Subcutaneous abdominal adipose tissue (tissue), 5 donors: Measurements from ENCODE around the gene PRIM2.
"Not testable (repeated sequence)": the region's sequence is repeated elsewhere in the genome, so short reads cannot be mapped to it uniquely, and the experiment has no call there.

ENCODE experiments used
- H3K27ac ChIP-seq: one replicate; pipeline ENCODE4 v1.7.0; 2013; ENCODE audit warnings: low read depth, mild to moderate bottlenecking, inconsistent platforms, low read length, moderate library complexity
- H3K27me3 ChIP-seq, 5 donors: one replicate each; pipeline ENCODE4 v1.7.0; 2013; ENCODE audit warnings: low read length in 5 of 5, inconsistent platforms in 1 of 5; ENCODE audit not compliant: control insufficient read depth in 5 of 5, insufficient read depth in 4 of 5
- H3K36me3 ChIP-seq, 5 donors: one replicate each; pipeline ENCODE4 v1.7.0; 2013; ENCODE audit warnings: low read length in 5 of 5; ENCODE audit not compliant: control insufficient read depth in 5 of 5, insufficient read depth in 5 of 5
- H3K4me1 ChIP-seq, 5 donors: one replicate each; pipeline ENCODE4 v1.7.0; 2013; ENCODE audit warnings: low read length in 5 of 5, mild to moderate bottlenecking in 3 of 5, moderate library complexity in 1 of 5; ENCODE audit not compliant: control insufficient read depth in 5 of 5, insufficient read depth in 5 of 5
- H3K4me3 ChIP-seq, 5 donors: one replicate each; pipeline ENCODE4 v1.7.0; 2013; ENCODE audit warnings: low read length in 5 of 5, low read depth in 1 of 5
- H3K9ac ChIP-seq, 5 donors: one replicate each; pipeline ENCODE4 v1.7.0; 2013; ENCODE audit warnings: low read length in 5 of 5, mild to moderate bottlenecking in 4 of 5, moderate library complexity in 3 of 5
- H3K9me3 ChIP-seq, 5 donors: one replicate each; pipeline ENCODE4 v1.7.0; 2013; ENCODE audit warnings: low read length in 5 of 5; ENCODE audit not compliant: control insufficient read depth in 5 of 5
- donor health status: healthy.
- donor health status: healthy.
- donor health status: healthy.
- donor health status: healthy.
- donor health status: healthy.

The PRIM2 gene

GRCh38 chr6:57482471-57482870 lies 165.0 kb downstream of the PRIM2 start:
- H3K27me3 ChIP-seq, H3K27ac ChIP-seq, H3K4me1 ChIP-seq, H3K9ac ChIP-seq, H3K4me3 ChIP-seq, H3K9me3 ChIP-seq, H3K36me3 ChIP-seq: not testable (repeated sequence)

- not testable (repeated sequence) for H3K9ac ChIP-seq, H3K27ac ChIP-seq, H3K4me3 ChIP-seq, H3K36me3 ChIP-seq, H3K4me1 ChIP-seq, H3K9me3 ChIP-seq, H3K27me3 ChIP-seq
Observed at GRCh38 chr6:57486494-57487081, 169.2 kb downstream of the PRIM2 start.

GRCh38 chr6:57488551-57488950 lies 171.1 kb downstream of the PRIM2 start:
- H3K36me3 ChIP-seq, H3K27me3 ChIP-seq, H3K9me3 ChIP-seq, H3K27ac ChIP-seq, H3K4me3 ChIP-seq, H3K4me1 ChIP-seq, H3K9ac ChIP-seq: not testable (repeated sequence)

DNA sequence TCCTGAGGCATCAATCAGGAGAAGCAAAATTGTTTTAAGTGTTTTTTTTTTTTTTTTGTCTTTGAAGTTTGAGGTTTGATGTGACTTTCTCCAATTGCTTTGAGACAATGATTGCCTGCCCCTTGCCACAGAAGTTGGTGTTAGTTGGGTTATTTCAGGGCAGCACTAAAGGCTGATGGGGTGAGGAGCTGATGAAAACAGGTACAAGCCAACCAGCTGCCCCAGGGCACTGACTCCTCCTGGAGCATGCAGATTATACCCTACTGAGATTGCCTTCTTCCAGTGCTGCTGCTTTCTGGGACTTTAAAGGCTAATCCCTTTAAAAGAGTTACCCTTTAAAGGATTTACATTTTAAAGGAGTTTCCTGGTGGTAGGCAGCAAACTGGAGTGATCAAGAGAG lies 172.5 kb downstream of the PRIM2 start:
- H3K36me3 ChIP-seq, H3K27me3 ChIP-seq, H3K9ac ChIP-seq, H3K4me1 ChIP-seq, H3K27ac ChIP-seq, H3K4me3 ChIP-seq, H3K9me3 ChIP-seq: not testable (repeated sequence)

- not testable (repeated sequence) for H3K9me3 ChIP-seq, H3K9ac ChIP-seq, H3K4me1 ChIP-seq, H3K27me3 ChIP-seq, H3K36me3 ChIP-seq, H3K27ac ChIP-seq, H3K4me3 ChIP-seq
Observed at GRCh38 chr6:57491795-57492194, 174.4 kb downstream of the PRIM2 start.

GRCh38 chr6:57496251-57496650 lies 178.8 kb downstream of the PRIM2 start:
- H3K4me3 ChIP-seq, H3K27ac ChIP-seq, H3K36me3 ChIP-seq, H3K9ac ChIP-seq, H3K9me3 ChIP-seq, H3K27me3 ChIP-seq, H3K4me1 ChIP-seq: not testable (repeated sequence)

- not testable (repeated sequence) for H3K4me3 ChIP-seq, H3K27me3 ChIP-seq, H3K27ac ChIP-seq
Observed at GRCh38 chr6:57500368-57501021, 183.1 kb downstream of the PRIM2 start.

DNA sequence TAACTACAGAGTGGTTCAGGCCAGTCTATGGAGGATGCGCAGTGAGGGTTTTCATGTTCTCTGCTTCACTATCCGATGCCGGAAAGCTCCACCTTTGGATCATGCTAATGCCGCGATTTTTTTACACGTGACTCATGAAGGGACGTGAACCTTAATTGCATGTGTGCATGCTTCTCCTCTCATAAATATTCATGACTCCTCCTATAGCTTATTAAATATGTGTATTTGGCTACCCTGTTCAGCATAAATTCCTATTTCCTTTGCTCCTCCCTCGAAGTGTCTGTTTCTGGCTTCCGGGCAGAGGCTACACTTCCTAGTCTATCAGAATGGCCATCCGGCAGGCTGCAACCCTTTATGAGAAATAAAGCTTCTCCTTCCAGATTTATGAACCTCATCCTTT lies 185.0 kb downstream of the PRIM2 start:
- not testable (repeated sequence) for H3K4me1 ChIP-seq, H3K27ac ChIP-seq, H3K27me3 ChIP-seq, H3K9ac ChIP-seq, H3K36me3 ChIP-seq, H3K9me3 ChIP-seq, H3K4me3 ChIP-seq

More at GRCh38 chr6:57500368-57501021, 183.1 kb downstream of the PRIM2 start:
- H3K9ac ChIP-seq, H3K4me1 ChIP-seq, H3K36me3 ChIP-seq, H3K9me3 ChIP-seq: not testable (repeated sequence)

DNA sequence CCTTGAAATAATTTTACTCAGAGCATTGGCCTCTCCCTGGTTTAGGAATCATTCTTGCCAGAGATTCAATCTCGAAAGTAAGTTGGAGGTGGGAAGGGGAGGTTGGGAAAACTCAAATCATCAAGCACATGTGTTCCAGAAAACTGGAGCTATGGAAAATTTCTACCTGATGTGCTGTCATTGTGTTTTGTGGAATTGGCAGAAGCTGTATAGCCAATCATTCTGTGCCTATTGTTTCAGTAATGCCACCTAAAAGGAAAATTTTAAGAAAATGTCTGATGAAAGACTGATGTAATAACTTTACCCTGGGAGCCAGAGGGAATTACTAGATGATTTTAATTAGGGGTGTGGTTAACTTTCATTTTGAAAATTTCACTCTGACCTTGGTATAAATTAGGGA lies 187.8 kb downstream of the PRIM2 start:
- not testable (repeated sequence) for H3K4me3 ChIP-seq, H3K27me3 ChIP-seq, H3K9ac ChIP-seq, H3K27ac ChIP-seq, H3K9me3 ChIP-seq, H3K36me3 ChIP-seq, H3K4me1 ChIP-seq

DNA sequence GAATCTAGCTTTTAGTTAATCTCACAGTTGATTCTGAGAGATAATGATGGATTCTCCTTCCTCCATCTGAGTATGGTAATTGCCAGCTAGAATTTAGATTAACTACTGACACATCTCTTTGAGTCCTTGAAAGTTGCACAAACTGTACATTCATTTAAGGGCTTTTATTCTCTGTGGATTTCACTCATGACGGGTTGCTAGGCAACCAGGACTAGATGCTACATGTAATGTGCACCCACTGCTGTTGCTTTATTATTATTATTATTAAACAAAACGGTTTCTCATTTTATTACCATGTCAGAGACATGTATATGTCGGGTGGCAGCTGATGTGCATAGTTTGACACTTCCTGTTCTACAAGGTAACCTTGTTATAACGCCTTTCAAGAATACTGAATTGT lies 193.0 kb downstream of the PRIM2 start:
- H3K4me1 ChIP-seq, H3K9ac ChIP-seq, H3K9me3 ChIP-seq, H3K36me3 ChIP-seq, H3K4me3 ChIP-seq, H3K27me3 ChIP-seq, H3K27ac ChIP-seq: not testable (repeated sequence)

DNA sequence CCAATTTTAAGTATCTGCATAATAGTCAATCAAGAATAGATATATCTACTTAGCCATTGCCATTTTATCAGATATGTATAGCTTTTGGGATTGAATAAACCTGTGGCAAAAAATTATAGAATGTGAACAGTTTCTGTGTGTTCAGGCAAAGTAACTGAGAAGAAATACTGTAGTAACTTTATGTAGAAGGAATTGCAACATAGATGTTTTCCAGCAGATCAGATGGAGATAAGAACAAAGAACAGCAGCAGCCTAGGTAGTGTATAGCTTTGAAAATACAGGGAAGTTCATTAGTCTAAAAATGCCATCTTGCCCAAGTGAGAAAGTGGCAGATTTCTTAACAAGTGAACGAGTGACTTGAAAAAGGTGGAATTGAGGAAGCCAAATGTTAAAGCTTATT lies 197.7 kb downstream of the PRIM2 start:
- H3K27me3 ChIP-seq, H3K27ac ChIP-seq, H3K9ac ChIP-seq, H3K4me3 ChIP-seq, H3K9me3 ChIP-seq, H3K4me1 ChIP-seq, H3K36me3 ChIP-seq: not testable (repeated sequence)
